ENCODE measurements around the gene ACACB.

DNA sequence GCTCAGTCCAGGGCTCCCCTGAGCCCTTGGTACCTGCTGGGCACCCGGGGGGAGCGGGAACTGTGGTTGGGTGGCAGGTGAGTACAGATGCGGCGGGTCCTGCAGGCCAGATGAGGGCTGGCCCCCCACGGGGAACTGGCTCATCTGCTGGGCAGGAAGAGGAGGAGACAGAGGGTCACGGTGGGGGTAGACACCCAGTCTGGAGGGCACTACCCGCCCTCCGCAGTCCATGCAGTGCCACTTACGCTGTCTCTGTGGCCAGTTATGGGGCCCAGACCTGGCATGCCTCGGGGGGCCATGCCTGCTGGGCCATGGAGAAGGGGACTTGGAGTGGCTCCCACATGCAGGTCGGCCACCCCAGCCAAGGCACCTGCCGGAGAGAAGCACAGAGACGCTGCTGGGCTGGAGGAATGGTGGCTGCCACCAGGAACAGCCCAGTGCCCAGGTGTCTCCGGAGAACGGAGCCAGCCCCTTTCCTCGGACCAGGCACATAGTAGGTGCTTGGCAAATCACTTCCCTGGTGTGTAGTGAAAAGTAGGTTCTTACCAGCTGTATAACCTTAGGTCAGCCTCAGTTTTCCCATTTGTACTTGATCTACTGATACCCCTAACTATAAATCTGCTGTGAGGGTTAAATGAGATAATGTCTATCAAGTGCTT lies 171.6 kb downstream of the ACACB start:
- TF ChIP-seq CTCF (conservative IDR thresholded peaks at IDR 0.05; ENCODE audit: low read depth, low read length), result no peak
- TF ChIP-seq EZH2 (IDR thresholded peaks at IDR 0.05; ENCODE audit: borderline replicate concordance, low read depth, low read length, poor library complexity, severe bottlenecking), result no peak

Data from A673 (cell line).